Stimulated activated CD4-positive, alpha-beta T cell treated with anti-CD3 and anti-CD28 coated beads, Interleukin-1b, Interleukin-23, amount 100 ng/mL, for 48 hours (primary cell): ENCODE data around the gene PRKCA.
"Not testable (repeated sequence)": the region's sequence is repeated elsewhere in the genome, so short reads cannot be mapped to it uniquely, and the experiment has no call there.

Experiments
- DNase-seq: peaks from one replicate; pipeline ENCODE4 v3.0.0-alpha.2; 2020

PRKCA gene

GRCh38 chr17:66469890-66470289 lies 167.5 kb downstream of the PRKCA start:
- no peak for DNase-seq

- DNase-seq: no peak
These were observed 169.7 kb downstream of the PRKCA start for GRCh38 chr17:66472123-66472522.

GRCh38 chr17:66474258-66474657 lies 171.8 kb downstream of the PRKCA start:
- no peak for DNase-seq

- DNase-seq: no peak
These were observed 172.5 kb downstream of the PRKCA start for GRCh38 chr17:66474806-66475497.

GRCh38 chr17:66476014-66476413 lies 173.6 kb downstream of the PRKCA start:
- DNase-seq: peak; percentile 22

- DNase-seq: no peak
These were observed 175.3 kb downstream of the PRKCA start for GRCh38 chr17:66477615-66478283.

GRCh38 chr17:66479230-66479889 lies 176.9 kb downstream of the PRKCA start:
- DNase-seq: not testable (repeated sequence)

GRCh38 chr17:66480243-66480642 lies 177.8 kb downstream of the PRKCA start:
- DNase-seq: no peak

GRCh38 chr17:66480802-66481201 lies 178.4 kb downstream of the PRKCA start:
- DNase-seq: no peak

GRCh38 chr17:66481271-66481670 lies 178.9 kb downstream of the PRKCA start:
- no peak for DNase-seq

- DNase-seq: no peak
These were observed 181.5 kb downstream of the PRKCA start for GRCh38 chr17:66483906-66484305.

GRCh38 chr17:66485309-66485947 lies 183.0 kb downstream of the PRKCA start:
- no peak for DNase-seq

GRCh38 chr17:66487121-66487520 lies 184.7 kb downstream of the PRKCA start:
- no peak for DNase-seq

GRCh38 chr17:66487981-66488468 lies 185.6 kb downstream of the PRKCA start:
- no peak for DNase-seq

GRCh38 chr17:66488864-66489263 lies 186.5 kb downstream of the PRKCA start:
- no peak for DNase-seq

- DNase-seq: not testable (repeated sequence)
These were observed 187.2 kb downstream of the PRKCA start for GRCh38 chr17:66489576-66489975.

GRCh38 chr17:66491213-66491612 lies 188.8 kb downstream of the PRKCA start:
- DNase-seq: peak; percentile 53

- DNase-seq: no peak
These were observed 189.3 kb downstream of the PRKCA start for GRCh38 chr17:66491665-66492064.

- DNase-seq: no peak
These were observed 189.7 kb downstream of the PRKCA start for GRCh38 chr17:66492080-66492479.

GRCh38 chr17:66492561-66493005 lies 190.2 kb downstream of the PRKCA start:
- no peak for DNase-seq

- no peak for DNase-seq
These were observed 191.0 kb downstream of the PRKCA start for GRCh38 chr17:66493283-66494019.

GRCh38 chr17:66494023-66494803 lies 191.8 kb downstream of the PRKCA start:
- DNase-seq: peak; percentile 16
